ENCODE results near the gene SLC6A13.
"Not testable (repeated sequence)": the region's sequence is repeated elsewhere in the genome, so short reads cannot be mapped to it uniquely, and the experiment has no call there.

The SLC6A13 gene

GRCh38 chr12:262817-263216 lies at the start of gene SLC6A13:
SLC6A13 (minus strand) TSS chr12:262836; CDS start chr12:260052, 2,784 bp downstream.
- DNase-seq: no peak

- DNase-seq: no peak
These were observed 45.9 kb upstream of the SLC6A13 start for GRCh38 chr12:308511-308910.

DNA sequence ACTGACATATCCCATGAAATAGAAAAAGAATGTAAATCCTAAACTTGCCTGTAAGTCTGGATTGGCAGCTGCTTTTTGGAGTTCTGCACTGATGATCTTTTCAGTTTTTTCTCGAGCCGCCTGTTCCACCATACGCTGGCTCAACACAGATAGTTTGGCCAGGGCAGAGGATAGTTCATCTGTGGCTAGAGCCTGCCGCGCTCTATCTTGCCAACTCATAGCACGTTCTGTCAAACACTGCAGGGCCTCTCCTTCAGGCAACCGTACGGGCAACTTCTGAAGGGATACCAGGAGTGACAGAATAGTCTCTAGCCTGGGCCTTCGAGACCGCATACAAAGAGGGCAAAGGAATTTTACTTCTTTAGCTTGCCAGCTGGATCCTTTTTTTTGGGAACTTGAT lies 44.8 kb upstream of the SLC6A13 start:
- no peak for DNase-seq

DNA sequence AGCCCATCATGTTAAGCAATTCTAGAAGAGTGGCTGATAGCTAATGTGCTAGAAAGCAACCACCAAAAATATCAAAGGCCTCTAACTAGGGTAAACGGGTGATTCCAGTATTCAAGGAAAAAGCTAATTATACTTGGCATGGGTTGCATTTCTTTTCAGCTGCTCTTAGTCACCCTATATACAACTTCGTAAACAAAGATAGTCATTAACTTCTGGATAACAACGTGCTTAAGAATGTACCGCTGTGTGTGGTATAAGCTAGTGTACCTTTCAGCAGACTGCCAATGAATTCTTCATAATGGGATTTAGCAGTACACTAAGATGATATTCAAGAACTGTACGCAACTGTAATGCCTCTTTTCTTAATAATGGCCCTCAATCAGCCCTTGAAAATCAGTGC lies 42.2 kb upstream of the SLC6A13 start:
- DNase-seq: peak in 1 of 2 experiments; percentile 12

- DNase-seq: not testable (repeated sequence)
These were observed 40.1 kb upstream of the SLC6A13 start for GRCh38 chr12:302766-303165.

DNA sequence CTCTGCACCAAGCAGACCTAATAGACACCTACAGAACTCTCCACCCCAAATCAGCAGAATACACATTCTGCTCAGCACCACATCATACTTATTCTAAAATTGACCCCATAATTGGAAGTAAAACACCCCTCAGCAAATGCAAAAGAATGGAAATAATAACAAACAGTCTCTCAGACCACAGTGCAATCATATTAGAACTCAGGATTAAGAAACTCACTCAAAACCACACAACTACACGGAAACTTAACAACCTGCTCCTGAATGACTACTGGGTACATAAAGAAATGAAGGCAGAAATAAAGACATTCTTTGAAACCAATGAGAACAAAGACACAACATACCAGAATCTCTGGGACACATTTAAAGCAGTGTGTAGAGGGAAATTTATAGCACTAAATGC lies 37.5 kb upstream of the SLC6A13 start:
- not testable (repeated sequence) for DNase-seq

DNA sequence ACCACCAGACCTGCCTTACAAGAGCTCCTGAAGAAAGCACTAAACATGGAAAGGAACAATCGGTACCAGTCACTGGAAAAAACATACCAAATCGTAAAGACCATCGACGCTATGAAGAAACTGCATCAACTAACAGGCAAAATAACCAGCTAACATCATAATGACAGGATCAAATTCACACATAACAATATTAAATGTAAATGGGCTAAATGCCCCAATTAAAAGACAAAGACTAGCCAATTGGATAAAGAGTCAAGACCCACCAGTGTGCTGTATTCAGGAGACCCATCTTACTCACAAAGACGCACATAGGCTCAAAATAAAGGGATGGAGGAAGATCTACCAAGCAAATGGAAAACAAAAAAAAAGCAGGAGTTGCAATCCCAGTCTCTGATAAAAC lies 36.9 kb upstream of the SLC6A13 start:
- DNase-seq: not testable (repeated sequence)

DNA sequence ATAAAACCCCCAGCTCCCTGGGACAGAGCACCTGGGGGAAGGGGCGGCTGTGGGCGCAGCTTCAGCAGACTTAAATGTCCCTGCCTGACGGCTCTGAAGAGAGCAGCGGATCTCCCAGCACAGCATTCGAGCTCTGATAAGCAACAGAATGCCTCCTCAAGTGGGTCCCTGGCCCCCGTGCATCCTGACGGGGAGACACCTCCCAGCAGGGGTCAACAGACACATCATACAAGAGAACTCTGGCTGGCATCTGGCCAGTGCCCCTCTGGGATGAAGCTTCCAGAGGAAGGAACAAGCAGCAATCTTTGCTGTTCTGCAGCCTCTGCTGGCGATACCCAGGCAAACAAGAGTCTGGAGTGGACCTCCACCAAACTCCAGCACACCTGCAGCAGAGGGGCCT lies 35.4 kb upstream of the SLC6A13 start:
- not testable (repeated sequence) for DNase-seq

GRCh38 chr12:295132-295531 lies 32.5 kb upstream of the SLC6A13 start:
- no peak for DNase-seq

DNA sequence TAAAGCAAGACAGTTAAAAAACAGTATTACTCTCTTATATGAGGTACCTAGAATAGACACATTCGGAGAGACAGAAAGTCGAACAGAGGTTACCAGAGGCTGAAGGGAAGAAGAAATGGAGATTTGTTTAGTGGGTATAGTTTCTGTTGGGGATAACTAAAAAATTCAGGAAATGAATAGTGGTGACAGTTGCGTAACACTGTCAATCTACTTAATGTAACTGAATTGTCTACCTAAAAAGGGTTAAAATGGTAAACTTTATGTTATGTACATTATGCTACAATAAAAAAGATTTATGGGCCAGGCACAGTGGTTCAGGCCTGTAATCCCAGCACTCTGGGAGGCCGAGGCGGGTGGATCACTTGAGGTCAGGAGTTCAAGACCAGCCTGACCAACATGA lies 30.6 kb upstream of the SLC6A13 start:
- no peak for DNase-seq

DNA sequence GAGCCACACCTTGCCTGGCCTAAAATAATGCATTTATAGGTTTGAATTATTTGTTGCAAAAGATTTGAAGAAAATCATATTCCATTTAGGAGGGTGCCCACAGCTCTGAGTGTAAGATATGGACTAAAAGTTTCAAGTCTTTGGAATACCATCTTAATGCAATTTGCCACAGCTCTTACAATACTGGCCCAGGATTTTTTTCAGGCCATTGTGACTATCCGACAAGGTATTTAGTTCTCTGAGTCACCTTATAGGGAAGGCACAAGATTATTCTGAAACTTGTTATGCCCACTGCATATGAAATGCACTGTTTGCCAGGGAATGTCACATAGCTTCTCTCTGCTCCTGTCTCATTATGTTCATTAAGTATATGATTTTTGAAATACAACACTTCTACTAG lies 29.6 kb upstream of the SLC6A13 start:
- no peak for DNase-seq

- no peak for DNase-seq
These were observed 28.6 kb upstream of the SLC6A13 start for GRCh38 chr12:291153-291723.

GRCh38 chr12:288687-289086 lies 26.1 kb upstream of the SLC6A13 start:
- no peak for DNase-seq

- no peak for DNase-seq
These were observed 24.1 kb upstream of the SLC6A13 start for GRCh38 chr12:286531-287300.

DNA sequence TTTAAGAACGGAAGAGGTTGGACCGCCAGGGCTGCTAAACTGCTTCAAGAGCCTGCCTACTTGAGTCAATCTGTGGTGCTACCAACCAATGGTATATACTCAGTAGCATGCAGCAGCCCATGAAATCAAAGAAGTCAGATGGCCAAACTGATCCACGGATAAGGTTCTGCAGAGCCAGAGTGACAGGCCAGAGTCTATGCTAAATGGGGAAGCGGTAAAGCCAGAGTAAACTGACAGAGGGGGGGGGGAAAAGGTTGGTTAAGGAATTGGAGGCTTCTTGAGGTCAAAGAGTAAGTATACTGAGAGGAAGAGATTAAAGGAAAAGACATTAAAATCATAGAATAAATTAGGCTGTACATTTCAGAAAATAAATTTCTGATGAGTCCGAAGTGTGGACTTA lies 15.4 kb upstream of the SLC6A13 start:
- DNase-seq: no peak

- no peak for DNase-seq
These were observed 13.2 kb upstream of the SLC6A13 start for GRCh38 chr12:275812-276211.

DNA sequence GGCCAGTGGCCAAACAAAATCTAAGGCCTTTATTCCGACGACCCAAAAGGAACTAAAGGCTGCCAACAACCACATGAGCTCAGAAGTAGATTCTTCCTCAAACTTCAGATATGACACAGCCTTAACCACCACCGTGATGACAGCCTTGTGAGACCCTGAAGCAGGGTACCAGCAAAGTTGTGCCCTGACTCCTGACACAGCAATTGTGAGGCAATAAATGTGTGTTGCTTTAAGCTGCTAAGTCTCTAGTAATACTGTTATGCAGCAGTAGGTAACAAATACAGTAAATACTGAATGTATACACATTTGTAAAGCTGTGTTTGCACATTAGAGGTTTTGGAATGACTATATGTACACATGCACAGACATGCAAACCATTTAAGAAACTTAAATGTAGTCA lies 10.7 kb upstream of the SLC6A13 start:
- DNase-seq: no peak

GRCh38 chr12:272942-273341 lies 10.3 kb upstream of the SLC6A13 start:
- no peak for DNase-seq

GRCh38 chr12:271161-271560 lies 8.5 kb upstream of the SLC6A13 start:
- no peak for DNase-seq

DNA sequence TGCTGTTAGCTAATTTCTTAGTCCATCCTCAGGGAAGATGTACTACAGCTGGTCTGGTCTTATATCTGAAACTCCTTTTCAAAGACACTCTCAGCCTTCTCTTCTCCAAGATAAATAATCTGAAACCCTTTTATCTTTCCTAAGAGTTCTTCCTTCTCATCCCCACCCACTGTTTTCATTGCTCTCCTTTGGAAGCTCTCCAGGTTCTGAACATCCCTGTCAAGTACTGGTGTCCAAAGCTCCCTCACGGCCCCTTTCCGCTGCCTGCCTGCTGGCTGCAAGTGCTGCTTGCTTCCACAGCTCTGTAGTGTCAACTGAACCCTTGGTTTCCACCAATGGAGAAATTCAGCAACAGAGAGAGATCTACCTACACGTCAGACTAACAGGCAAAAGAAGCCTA lies 6.6 kb upstream of the SLC6A13 start:
- DNase-seq: no peak

- DNase-seq: no peak
These were observed 5.8 kb upstream of the SLC6A13 start for GRCh38 chr12:268483-268840.

DNA sequence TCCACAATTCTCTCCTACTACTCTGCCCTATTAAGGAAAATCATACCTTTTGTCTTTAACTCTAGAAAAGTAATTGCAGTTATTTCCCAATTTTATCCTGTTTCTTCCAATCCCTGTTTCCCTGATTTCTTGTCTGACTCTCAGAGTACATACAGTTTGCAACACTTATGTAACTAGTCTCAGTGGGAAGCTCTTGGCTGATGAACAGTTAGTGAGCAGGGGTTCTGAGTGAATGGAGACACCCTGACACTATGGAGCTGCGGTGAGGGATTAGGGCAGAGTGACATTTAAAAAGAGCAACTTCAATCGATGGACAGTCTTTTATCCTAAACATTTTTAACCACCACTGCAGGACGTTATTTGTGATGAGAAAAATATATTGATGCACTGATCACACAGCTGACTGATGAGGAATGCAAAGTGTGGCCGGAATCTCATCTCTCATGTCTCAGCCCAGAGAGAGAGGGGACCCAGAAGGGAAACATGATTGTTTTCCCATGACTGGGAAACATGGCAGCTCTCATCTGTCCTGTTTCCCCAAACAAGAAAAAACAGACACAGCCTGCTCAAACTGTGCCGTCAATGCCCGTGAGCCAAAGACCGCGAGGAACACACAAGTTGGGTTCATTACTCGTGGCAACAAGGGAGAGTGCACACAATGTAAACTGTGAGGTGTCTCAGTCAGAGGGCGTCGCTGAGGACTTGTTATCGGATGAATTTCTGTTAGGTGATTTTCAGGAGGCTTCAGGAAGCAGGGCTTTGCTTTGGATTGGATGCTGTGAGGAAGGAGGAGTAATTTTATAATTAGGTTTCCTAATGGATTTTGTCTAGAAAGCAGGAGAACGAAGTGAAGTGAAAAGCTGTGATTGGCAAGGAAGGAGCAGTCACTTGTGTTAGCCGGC lies 5.2 kb upstream of the SLC6A13 start:
- no peak for DNase-seq

DNA sequence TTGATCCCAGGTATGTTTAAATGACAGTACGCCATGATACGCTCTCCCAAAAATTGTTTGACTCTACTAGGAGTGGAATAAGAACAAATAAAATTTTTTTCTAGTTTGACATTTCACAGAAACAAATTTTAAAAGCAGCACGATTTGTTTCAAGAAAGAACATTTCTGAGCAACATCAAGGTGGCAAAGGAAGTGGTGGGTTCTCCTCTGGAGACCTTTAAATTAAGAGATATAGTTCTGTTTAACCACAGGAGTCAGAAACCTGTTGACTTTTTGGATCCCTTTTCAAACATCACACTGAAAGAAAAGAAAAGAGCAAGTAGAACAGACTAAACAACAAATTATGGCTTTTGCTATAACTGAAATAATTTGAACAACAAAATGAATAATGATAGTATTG lies 2.5 kb upstream of the SLC6A13 start:
- DNase-seq: no peak

- DNase-seq: no peak
These were observed 1.6 kb upstream of the SLC6A13 start for GRCh38 chr12:264269-264668.
